Stimulated activated CD4-positive, alpha-beta T cell treated with anti-CD3 and anti-CD28 coated beads, Interleukin-4, amount 100 ng/mL, for 1 hour (primary cell): Measurements from ENCODE around the gene CCSER2.
"Not testable (repeated sequence)": the region's sequence is repeated elsewhere in the genome, so short reads cannot be mapped to it uniquely, and the experiment has no call there.

Source experiments
- DNase-seq: peaks from one replicate; pipeline ENCODE4 v3.0.0-alpha.2; 2020

Gene CCSER2

GRCh38 chr10:84397735-84398144, 69.4 kb downstream of the CCSER2 start:
- no peak for DNase-seq

- no peak for DNase-seq
Observed at GRCh38 chr10:84398696-84399095, 70.3 kb downstream of the CCSER2 start.

- no peak for DNase-seq
Observed at GRCh38 chr10:84401854-84402611, 73.6 kb downstream of the CCSER2 start.

GRCh38 chr10:84404783-84405182, 76.4 kb downstream of the CCSER2 start:
- no peak for DNase-seq

GRCh38 chr10:84405662-84406061, 77.3 kb downstream of the CCSER2 start:
- no peak for DNase-seq

- no peak for DNase-seq
Observed at GRCh38 chr10:84406561-84406960, 78.2 kb downstream of the CCSER2 start.

- DNase-seq, result no peak
Observed at GRCh38 chr10:84407388-84408049, 79.1 kb downstream of the CCSER2 start.

GRCh38 chr10:84412482-84412881, 84.1 kb downstream of the CCSER2 start:
- DNase-seq, result no peak

- DNase-seq, result not testable (repeated sequence)
Observed at GRCh38 chr10:84414110-84414509, 85.7 kb downstream of the CCSER2 start.

GRCh38 chr10:84415539-84416244, 87.3 kb downstream of the CCSER2 start:
- no peak for DNase-seq

GRCh38 chr10:84416245-84416555, 87.8 kb downstream of the CCSER2 start:
- DNase-seq, result no peak

- DNase-seq, result no peak
Observed at GRCh38 chr10:84423719-84424118, 95.3 kb downstream of the CCSER2 start.

- no peak for DNase-seq
Observed at GRCh38 chr10:84424731-84425167, 96.4 kb downstream of the CCSER2 start.

GRCh38 chr10:84427903-84428650, 99.7 kb downstream of the CCSER2 start:
- DNase-seq, result no peak

- DNase-seq, result no peak
Observed at GRCh38 chr10:84428711-84429110, 100.3 kb downstream of the CCSER2 start.

- peak; percentile 64 for DNase-seq
Observed at GRCh38 chr10:84429926-84430520, 101.6 kb downstream of the CCSER2 start.

GRCh38 chr10:84432891-84433290, 104.5 kb downstream of the CCSER2 start:
- no peak for DNase-seq

GRCh38 chr10:84440781-84441180, 112.4 kb downstream of the CCSER2 start:
- DNase-seq, result no peak

- DNase-seq, result no peak
Observed at GRCh38 chr10:84447701-84448400, 119.5 kb downstream of the CCSER2 start.

- not testable (repeated sequence) for DNase-seq
Observed at GRCh38 chr10:84449351-84449750, 121.0 kb downstream of the CCSER2 start.

- DNase-seq, result no peak
Observed at GRCh38 chr10:84452003-84452402, 123.6 kb downstream of the CCSER2 start.

GRCh38 chr10:84453303-84453702, 124.9 kb downstream of the CCSER2 start:
- no peak for DNase-seq
